ENCODE measurements around the gene RBMXL3.
"Not testable (repeated sequence)": the region's sequence is repeated elsewhere in the genome, so short reads cannot be mapped to it uniquely, and the experiment has no call there.

Gene RBMXL3

DNA sequence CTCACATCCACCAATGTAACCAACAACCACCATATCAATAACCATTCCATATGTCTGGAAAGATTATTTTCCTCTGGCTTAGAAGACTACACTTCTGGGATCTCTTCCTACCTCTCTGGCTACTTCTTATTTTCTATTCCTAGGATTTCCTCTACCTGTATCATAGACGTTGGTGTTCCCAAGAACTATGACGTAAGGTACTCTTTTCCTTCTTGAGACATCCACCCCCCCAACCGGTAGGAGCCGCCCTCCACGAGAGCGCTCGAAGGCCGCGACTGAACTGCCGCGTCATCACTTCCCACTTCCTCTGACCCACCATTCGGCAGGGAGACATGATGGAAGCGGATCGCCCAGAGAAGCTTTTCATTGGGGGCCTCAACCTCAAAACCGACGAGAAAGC, at the start of gene RBMXL3:
Gene RBMXL3, plus strand, starts transcription at position 301 of the 400 bp plus-strand sequence. Its CDS starts 32 bp downstream, at position 333.
- no peak for DNase-seq

DNA sequence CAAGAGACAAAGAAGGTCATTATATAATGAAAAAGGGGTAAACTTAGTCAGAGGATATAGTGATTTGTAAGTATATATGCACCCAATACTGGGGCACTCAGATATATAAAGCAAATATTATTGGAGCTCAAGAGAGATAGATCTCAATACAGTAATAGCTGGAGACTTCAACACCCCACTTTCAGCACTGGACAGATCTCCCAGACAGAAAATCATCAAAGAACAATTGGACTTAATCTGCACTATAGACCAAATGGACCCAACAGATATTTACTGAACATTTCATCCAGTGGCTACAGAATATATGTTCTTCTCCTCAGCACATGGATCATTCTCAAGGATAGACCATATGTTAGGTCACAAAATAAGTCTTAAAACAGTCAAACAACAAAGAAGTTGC, 47.2 kb upstream of the RBMXL3 start:
- DNase-seq, result no peak

DNA sequence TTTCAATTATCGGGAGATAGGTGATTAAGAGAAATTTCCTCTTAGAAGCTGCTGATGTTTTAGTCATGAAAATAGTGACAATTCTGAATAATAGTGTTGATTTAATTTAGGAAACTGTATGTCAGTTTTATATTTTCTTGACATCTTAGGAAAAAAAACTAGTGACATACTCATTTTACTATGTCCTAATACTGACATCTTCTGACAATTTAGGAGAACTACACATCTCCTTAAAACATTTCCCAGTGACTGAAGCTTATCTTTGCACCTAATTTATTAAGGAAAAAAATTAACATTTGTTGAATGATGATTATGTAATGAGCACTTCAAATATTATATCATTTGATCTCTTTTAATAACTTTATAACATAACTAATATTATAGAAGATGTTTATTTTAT, 42.0 kb upstream of the RBMXL3 start:
- DNase-seq, result no peak

DNA sequence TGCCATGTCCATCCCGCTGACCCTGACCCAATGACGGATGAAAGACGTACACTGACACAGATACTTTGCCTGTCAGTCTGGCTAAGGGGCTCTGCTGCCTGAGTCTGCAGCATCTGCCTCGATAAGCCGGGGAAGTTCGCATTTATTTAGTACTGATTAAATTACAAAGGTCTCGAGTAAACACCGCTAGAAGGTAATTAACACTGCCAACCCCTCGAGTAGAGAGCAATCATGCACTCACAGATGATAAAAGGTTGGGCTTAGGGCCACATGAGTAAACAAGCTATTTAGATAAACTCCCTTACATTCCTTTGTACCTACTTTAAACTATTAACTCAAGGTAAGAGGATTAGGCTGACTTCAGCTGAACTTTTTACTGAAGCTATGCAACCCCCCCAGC, 16.0 kb upstream of the RBMXL3 start:
- no peak for DNase-seq

DNA sequence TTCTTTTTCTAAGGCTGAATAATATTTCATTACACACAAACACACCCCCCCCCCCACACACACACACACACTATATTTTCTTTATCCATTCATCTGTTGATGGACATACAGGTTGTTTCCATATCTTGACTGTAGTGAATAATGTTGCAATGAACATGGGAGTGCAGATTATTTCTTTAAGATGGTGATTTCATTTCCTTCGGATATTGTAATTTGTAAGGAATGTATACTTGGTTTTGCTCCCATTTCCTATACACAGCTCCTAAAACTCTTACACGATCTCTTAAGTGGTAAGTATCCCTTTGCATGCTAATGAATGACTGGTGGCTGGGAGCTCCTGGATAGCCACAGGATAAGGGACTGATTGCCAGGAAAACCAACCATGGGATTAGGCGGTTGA, 14.7 kb upstream of the RBMXL3 start:
- DNase-seq, result no peak

DNA sequence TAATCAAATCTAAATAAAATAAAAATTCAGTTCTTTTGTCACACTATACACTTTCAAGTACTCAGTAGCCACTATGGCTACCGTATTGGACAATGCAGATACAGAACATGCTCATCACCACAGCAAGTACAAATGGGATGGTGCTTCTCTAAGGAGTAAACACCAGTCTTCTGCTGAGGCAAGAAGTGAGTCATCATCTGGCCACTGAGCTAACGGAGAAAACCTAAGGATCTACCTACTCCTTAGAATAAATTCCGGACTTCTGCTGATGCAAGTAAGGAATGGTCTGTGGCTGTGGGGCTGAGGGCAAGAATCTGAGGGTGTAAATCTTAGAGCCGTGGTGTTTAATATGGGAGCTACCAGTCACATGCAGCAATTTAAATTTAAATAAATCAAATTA, 11.3 kb upstream of the RBMXL3 start:
- no peak for DNase-seq

DNA sequence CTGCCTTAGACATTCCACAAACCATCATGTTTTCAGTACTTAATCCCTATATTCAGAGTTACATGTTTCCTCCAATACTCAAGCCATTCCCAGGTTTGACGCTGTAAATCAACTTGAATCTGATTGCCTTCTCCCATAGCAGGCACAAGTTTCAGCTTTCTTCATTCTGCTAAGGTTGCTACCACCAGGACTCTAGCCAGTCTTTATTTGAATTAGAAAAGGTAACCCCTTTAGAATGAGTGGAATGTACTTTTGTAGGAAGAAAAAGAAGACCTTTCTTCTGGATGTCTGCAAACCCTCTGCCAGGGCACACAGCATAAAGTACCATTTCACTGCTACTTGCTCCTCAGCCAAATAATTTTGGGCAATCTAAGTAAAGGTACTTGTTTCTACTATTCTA, 10.7 kb upstream of the RBMXL3 start:
- no peak for DNase-seq

DNA sequence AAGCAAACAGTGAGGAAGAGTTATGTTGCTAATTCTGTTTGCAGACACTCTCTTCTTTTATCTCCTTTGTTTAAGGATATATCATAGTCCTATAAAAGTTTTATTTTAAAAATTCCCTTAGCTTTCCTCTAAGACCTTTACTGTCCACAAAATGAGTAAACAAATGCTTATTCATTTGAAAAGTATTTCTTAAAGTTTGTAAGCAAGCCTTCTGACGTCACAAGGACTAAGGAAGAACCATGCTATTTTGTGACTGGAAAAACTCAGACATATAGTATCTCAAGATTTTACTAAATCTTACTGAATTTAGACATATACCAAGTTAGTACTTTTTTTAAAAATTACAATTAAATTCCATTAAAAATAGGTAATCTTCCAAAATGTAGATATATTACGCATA, 5.2 kb upstream of the RBMXL3 start:
- no peak for DNase-seq

DNA sequence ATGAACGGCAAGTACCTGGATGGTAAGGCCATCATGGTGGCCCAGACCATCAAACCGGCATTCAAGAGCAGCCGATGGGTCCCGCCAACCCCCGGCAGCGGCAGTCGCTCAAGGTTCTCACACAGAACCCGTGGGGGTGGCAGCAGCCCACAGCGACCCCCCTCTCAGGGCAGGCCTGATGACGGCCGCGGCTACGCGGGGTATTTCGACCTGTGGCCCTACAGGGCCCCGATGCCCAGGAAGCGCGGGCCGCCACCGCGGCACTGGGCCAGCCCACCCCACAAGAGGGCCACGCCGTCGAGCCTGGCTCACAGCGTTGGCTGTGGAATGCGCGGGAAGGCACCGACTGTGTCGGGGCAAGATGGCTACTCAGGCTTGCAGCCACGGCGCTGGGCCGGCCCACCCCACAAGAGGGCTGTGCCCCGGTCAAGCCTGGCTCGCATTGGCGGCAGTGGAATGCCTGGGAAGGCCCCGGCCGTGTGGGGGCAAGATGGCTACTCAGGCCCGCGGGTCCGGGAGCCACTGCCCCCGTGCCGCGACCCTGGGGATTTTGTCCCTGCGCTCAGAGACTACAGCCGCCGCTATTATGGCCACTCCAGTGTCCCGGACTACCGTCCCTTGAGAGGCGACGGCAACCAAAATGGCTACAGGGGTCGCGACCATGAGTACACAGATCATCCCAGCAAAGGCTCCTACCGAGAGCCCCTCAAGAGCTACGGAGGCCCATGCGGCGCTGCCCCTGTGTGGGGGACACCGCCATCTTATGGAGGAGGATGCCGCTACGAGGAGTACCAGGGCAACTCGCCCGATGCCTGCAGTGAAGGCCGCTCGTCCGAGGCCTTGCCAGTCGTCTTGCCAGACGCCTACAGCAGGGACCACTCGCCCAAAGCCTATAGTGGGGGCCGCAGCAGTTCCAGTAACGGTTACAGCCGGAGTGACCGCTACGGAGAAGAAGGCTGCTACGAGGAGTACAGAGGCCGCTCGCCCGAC, 731 bp downstream of the RBMXL3 start:
- no peak for DNase-seq

DNA sequence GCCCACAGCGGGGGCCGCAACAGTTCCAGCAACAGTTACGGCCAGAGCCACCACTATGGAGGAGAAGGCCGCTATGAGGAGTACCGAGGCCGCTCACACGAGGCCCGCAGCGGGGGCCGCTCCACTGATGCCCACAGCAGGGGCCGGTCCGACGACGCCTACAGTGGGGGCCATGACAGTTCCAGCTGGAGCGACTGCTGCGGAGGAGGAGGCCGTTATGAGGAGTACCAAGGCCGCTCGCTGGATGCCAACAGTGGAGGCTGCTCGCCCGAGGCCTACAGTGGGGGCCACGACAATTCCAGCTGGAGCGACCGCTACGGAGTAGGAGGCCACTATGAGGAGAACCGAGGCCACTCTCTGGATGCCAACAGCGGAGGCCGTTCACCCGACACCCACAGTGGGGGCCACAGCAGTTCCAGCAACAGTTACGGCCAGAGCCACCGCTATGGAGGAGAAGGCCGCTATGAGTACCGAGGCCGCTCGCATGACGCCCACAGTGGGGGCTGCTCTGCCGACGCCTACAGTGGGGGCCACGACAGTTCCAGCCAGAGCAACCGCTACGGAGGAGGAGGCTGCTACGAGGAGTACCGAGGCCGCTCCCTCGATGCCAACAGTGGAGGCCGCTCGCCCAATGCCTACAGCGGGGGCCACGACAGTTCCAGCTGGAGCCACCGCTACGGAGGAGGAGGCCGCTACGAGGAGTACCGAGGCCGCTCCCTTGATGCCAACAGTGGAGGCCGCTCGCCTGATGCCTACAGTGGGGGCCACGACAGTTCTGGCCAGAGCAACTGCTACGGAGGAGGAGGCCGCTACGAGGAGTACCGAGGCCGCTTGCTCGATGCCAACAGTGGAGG, 1.7 kb downstream of the RBMXL3 start:
- DNase-seq, result no peak

DNA sequence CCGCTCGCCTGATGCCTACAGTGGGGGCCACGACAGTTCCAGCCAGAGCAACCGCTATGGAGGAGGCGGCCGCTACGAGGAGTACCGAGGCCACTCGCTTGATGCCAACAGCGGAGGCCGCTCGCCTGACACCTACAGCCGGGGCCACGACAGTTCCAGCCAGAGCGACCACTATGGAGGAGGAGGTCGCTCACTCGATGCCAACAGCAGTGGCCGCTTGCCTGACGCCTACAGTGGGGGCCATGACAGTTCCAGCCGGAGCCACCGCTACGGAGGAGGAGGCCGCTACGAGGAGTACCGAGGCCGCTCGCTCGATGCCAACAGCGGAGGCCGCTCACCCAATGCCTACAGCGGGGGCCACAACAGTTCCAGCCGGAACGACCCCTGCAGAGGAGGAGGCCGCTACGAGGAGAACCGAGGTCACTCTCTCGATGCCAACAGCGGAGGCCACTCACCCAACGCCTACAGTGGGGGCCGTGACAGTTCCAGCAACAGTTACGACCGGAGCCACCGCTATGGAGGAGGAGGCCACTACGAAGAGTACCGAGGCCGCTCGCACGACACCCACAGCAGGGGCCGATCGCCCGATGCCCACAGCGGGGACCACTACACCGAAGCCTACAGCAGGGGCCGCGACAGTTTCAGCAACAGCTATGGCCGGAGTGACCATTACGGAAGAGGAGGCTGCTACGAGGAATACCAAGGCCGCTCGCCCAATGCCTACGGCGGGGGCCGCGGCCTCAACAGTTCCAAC, 2.5 kb downstream of the RBMXL3 start:
- no peak for DNase-seq

DNA sequence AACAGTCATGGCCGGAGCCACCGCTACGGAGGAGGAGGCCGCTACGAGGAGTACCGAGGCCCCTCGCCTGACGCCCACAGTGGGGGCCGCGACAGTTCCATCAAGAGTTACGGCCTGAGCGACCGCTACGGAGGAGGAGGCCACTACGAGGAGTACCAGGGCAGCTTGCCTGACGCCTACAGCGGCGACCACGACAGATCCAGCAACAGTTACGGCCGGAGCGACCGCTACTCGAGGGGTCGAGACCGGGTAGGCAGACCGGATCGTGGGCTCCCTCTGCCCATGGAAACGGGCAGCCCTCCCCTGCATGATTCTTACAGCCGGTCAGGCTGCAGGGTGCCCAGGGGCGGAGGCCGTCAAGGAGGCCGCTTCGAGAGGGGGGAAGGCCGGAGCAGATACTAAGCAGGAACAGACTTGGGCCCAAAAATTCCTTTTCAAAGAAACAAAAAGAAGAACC, 3.1 kb downstream of the RBMXL3 start:
- no peak for DNase-seq

DNA sequence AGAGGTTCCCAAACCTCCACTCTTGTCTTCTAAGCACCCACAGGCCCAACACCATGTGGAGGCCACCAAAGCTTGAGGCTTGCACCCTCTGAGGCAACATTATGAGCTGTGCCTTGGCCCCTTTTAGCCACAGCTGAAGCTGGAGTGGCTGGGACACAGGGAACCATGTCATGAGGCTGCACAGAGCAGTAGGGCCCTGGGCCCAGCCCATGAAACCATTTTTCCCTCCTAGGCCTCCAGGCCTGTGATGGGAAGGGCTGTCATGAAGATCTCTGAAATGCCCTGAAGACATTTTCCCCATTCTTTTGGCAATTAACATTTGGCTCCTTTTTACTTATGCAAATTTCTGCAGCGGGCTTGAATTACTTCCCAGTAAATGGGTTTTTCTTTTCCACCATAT, 14.8 kb downstream of the RBMXL3 start:
- no peak for DNase-seq

DNA sequence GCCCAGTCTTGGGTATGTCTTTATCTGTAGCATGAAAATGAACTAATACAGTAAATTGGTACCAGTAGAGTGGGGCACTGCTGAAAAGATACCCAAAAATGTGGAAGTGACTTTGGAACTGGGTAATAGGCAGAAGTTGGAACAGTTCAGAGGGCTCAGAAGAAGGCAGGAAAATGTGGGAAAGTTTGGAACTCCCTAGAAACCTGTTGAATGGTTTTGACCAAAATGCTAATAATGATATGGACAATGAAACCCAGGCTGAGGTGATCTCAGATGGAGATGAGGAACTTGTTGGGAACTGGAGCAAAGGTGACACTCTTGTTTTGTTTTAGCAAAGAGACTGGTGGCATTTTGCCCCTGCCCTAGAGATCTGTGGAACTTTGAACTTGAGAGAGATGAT, 20.3 kb downstream of the RBMXL3 start:
- DNase-seq, result not testable (repeated sequence)

DNA sequence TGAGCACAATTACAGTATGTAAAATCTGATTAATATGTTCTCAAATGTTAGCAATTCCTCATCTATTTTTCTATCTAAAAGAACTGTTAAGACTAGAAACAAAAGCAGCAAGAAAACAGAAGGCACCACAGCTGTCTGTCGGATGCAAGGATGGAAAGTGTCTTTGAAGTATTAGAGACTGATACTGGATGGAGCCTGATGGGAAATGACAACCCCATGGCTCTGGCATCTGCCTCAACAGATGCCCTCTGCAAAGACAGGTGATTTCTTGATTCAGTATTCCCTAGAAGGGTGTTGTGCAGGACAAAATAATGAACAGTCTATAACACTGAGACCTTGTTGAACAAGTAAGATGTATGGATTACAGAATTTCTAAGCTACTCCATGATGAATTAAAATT, 24.9 kb downstream of the RBMXL3 start:
- DNase-seq, result no peak

DNA sequence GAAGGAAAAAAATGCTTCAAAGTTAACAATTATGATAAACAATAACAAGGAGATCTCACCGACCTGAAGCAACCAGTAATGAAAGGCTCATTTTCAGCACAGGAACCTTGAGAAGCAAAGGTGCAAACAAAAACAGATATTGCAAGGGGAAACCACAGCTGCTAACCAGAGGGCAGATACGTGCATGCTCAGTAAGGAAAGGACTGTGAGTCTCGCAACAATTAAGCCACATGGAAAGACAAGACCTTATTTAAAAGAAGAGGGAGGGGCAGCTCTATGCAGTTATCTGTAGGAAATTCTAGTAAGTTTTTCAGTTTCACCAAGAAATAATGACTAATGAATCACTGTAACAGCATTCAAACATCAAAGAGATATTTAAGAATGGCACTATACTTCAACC, 25.4 kb downstream of the RBMXL3 start:
- no peak for DNase-seq

DNA sequence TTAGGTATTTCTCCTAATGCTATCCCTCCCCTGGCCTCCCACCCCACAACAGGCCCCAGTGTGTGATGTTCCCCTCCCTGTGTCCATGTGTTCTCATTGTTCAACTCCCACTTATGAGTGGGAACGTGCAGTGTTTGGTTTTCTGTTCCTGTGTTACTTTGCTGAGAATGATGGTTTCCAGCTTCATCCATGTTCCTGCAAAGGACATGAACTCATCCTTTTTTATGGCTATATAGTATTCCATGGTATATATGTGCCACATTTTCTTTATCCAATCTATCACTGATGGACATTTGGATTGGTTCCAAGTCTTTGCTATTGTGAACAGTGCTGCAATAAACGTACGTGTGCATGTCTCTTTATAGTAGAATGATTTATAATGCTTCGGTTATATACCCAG, 28.1 kb downstream of the RBMXL3 start:
- DNase-seq, result not testable (repeated sequence)

DNA sequence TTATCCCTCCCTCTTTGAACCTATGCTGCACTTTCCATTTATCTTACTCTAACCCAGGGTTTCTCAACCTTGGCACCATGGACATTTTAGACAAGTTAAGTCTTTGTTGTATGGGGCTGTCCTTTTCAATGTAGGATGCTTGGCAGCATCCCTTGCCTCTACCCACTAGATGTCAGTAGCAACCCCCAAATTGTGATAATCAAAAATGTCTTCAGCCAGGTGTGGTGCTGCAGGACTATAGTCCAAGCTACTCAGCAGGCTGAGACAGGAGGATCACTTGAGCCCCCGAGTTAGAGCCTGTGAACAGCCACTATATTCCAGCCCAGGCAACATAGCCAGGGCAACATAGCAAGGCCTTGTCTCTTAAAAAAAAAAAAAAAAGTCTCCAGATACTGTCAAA, 37.7 kb downstream of the RBMXL3 start:
- peak; percentile 54 for DNase-seq

DNA sequence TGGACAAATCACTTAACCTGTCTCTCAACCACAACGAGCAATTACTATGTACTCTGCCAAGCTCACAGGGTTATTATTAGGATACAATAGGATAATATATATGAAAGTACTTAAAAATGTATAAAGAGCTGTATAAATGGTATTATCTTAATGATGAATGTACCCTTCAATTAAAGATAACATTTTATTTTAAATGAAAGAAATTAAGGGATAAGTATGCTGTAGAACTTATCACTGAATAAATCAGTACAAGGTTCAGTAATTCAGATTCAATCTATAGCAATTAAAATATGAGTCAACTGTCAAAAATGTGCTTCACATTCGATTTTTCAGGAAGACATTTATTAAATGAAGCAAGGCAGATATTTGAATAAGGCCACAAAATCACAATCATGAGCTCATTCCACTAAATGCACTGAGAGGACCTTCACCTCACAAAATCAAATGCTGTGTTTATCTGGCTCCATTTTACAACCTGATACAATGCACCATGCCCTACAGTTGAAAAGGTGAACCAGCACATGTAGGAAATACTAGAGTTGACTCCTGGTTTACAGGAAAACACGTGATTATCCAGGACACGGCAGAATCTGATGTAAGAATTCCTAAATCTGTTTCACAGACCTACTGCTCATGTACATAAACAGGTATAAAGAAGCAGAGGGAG, 40.3 kb downstream of the RBMXL3 start:
- DNase-seq, result no peak

DNA sequence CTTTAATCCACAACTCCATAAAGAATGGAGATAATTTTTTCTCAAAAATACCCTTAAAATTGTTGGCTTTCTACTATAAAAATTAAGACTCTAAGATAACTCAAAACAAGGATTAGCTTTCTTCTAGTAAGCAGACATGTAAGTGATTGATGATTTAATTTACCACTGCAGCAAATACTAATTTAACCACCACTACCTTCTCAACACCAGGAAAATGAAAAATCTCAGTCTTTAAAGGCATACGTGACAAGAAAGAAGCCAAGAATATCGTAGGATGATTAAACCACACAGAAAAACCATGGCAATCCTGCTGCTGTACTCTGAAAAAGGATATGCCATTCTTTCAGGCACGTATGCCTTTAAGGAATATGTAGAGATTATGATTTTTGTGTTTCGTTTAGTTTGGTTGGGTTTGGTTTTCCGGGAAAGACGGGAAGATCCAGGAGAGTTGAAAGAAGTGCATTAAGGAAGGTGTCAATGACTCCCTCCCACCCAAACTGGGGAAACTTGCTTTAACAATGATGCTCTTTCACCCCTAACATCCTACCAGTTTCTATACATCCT, 43.8 kb downstream of the RBMXL3 start:
- DNase-seq, result no peak

DNA sequence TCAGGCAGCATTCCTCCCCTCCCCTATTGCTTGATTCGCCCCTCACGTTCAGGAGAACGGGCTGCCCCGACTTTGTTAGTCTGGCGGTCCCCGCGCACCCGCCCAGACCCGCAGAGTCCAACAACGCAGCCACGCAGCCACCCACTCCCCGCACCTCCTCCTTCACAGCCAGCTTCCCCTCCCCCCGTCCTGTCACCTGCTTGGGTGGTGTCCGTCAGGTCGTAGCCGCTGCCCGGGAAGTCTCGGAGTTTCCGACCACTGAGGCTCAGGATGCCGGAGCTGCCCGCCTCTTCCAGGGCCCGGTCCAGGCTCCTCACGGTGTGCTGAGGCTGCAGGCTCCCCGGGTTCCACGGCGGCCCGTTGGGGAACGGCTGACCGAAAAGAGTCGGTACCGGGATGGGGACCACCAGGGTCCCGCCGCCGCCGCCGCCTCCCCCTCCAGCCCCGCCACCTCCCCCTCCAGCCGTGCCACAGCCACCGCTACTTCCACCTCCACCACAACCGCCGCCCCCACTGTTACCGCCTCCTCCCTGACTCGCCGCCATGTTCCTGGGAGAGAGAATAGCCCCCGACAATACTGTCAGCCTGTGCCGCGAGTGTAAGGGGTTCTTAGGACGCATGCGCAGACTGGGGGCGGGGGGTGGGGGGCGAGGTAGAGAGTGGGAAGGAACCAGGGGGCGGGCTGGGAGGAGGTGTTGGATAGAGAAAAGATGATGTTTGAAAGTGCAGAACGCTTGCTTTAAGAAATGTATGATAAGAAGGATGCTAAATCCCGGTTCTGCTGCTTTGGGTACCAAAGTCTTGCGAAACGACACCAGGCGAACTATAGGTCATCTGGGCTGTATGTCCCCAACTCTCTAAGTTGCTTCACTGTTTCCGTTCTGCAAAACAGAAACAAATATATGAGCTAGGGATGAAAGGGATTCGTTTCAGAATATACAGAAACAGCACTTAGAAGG, 44.6 kb downstream of the RBMXL3 start, which contains the start of gene LRCH2:
Gene LRCH2, minus strand, starts transcription at position 600 of the 959 bp plus-strand sequence. Its CDS starts 55 bp downstream, at position 545.
- peak; percentile 57 for DNase-seq
